Colonic mucosa (tissue), 4 donors: ENCODE measurements around the gene GRK5. TPM values are rescaled to one million over a fixed set of nuclear protein-coding genes. Genes with fewer than 3 reads are reported as not detected.

ENCODE experiments used
- DNase-seq: peaks from one replicate; pipeline ENCODE4 v3.0.0-alpha.2; 2020
- H3K27ac ChIP-seq: fragments of 200-600 bp; one replicate; pipeline ENCODE4 v1.8.0; 2021
- H3K27me3 ChIP-seq: fragments of 200-600 bp; one replicate; pipeline ENCODE4 v1.8.0; 2021
- H3K36me3 ChIP-seq: fragments of 200-600 bp; one replicate; pipeline ENCODE4 v1.8.0; 2021
- H3K4me1 ChIP-seq: fragments of 200-600 bp; one replicate; pipeline ENCODE4 v1.8.0; 2021; ENCODE audit warnings: mild to moderate bottlenecking
- H3K4me3 ChIP-seq: fragments of 200-600 bp; one replicate; pipeline ENCODE4 v1.8.0; 2021
- H3K9ac ChIP-seq, 2 donors: one replicate each; pipeline ENCODE4 v1.7.0; 2013; ENCODE audit warnings: control low read depth in 2 of 2, low read depth in 2 of 2, low read length in 2 of 2
- H3K9me3 ChIP-seq: fragments of 200-600 bp; one replicate; pipeline ENCODE4 v1.8.0; 2021
- intact Hi-C: fragments of 100-400 bp; cut with DNase I; formaldehyde crosslinking; loops from one replicate; pipeline ENCODE4 v1.14.1; 2022
- total RNA-seq, 2 donors: library from RNA; stranded (reverse); fragmentation: NEBNext Ultra II Directional in 1 of 2; extraction: Animal tissue kit (Norgen Biotek cat#: 25700) in 1 of 2; gene quantifications; one replicate each; pipeline ENCODE4 v1.2.1, GENCODE V29; 2021
- TF ChIP-seq, protein P1 (sequence below): fragments of 200-600 bp; IDR thresholded peaks from one replicate; pipeline ENCODE4 v1.8.0; 2022; ENCODE audit warnings: antibody characterized with exemption, mild to moderate bottlenecking
- donor health status: healthy.
- donor health status: DM: no; HTN: no; CAD: no.
- donor health status: DM: no; HTN: no; CAD: no.

GRK5 gene
- total RNA-seq, 2 donors from 2014 or later, result 4.6 to 12.7 TPM

DNA sequence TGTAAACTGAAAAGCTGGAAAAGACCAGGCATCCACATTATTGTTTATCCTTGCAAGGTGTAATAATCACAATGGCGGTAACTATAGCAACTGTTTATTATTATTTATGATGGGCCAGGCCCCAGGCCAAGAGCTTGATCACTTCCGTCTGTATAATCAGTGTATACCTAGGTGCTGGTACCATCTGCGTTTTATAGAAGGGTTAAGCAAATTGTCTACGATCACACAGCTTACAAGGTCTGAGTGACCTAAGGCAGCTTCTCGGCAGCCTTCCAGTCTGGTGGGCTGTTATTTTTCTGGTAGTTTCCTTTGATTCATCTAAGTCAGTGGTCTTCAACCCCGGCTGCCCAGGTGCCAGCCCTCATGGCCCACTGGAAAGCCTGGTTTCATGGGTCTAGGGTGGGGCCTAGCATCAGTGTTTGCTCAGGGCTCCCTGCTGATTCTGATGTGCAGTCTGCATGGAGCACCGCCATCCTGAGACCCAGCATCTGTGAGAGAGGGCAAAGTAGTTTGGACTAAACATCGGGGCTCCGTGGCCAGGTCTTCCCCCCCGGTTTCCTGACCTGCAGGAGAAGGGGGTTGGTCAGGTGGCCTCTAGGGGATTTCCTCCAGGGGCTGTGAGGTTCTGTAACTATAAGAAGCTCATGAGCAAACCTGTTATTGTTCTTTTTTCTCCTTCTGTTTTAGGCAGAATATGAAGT, 188.8 kb downstream of the GRK5 start:
- peaks cover 6% of the 10 kb centered on the region for H3K4me1 ChIP-seq
- intact Hi-C loops, result no loop called here
- TF ChIP-seq, protein P1, sequence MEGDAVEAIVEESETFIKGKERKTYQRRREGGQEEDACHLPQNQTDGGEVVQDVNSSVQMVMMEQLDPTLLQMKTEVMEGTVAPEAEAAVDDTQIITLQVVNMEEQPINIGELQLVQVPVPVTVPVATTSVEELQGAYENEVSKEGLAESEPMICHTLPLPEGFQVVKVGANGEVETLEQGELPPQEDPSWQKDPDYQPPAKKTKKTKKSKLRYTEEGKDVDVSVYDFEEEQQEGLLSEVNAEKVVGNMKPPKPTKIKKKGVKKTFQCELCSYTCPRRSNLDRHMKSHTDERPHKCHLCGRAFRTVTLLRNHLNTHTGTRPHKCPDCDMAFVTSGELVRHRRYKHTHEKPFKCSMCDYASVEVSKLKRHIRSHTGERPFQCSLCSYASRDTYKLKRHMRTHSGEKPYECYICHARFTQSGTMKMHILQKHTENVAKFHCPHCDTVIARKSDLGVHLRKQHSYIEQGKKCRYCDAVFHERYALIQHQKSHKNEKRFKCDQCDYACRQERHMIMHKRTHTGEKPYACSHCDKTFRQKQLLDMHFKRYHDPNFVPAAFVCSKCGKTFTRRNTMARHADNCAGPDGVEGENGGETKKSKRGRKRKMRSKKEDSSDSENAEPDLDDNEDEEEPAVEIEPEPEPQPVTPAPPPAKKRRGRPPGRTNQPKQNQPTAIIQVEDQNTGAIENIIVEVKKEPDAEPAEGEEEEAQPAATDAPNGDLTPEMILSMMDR, result no peak
- DNase-seq, result no peak
- H3K27ac ChIP-seq, result peak overlapping the region; percentile 53
- H3K36me3 ChIP-seq, result no peaks in the 10 kb centered on the region
- H3K27me3 ChIP-seq, result no peaks in the 10 kb centered on the region
- H3K9me3 ChIP-seq, result no peaks in the 10 kb centered on the region
- H3K9ac ChIP-seq, result peak overlapping the region in 1 of 2 donors; percentile 19
- no peak overlapping the region for H3K4me3 ChIP-seq

GRCh38 chr10:119396709-119397071, 189.3 kb downstream of the GRK5 start:
- intact Hi-C loops, result no loop called here
- no peak overlapping the region for H3K27ac ChIP-seq
- peaks cover 6% of the 10 kb centered on the region for H3K4me1 ChIP-seq
- peak overlapping the region in 1 of 2 donors; percentile 19 for H3K9ac ChIP-seq
- no peak for DNase-seq
- TF ChIP-seq, protein P1, result no peak
- no peaks in the 10 kb centered on the region for H3K36me3 ChIP-seq
- H3K27me3 ChIP-seq, result no peaks in the 10 kb centered on the region
- no peaks in the 10 kb centered on the region for H3K9me3 ChIP-seq
- H3K4me3 ChIP-seq, result no peak overlapping the region

- H3K4me1 ChIP-seq, result peaks cover 6% of the 10 kb centered on the region
- no peak overlapping the region for H3K27ac ChIP-seq
- DNase-seq, result no peak
- H3K9ac ChIP-seq, result no peak overlapping the region
- H3K4me3 ChIP-seq, result no peak overlapping the region
- TF ChIP-seq, protein P1, result no peak
- intact Hi-C loops, result no loop called here
- no peaks in the 10 kb centered on the region for H3K9me3 ChIP-seq
- no peaks in the 10 kb centered on the region for H3K36me3 ChIP-seq
- no peaks in the 10 kb centered on the region for H3K27me3 ChIP-seq
These were observed 190.0 kb downstream of the GRK5 start for GRCh38 chr10:119397416-119397815.

DNA sequence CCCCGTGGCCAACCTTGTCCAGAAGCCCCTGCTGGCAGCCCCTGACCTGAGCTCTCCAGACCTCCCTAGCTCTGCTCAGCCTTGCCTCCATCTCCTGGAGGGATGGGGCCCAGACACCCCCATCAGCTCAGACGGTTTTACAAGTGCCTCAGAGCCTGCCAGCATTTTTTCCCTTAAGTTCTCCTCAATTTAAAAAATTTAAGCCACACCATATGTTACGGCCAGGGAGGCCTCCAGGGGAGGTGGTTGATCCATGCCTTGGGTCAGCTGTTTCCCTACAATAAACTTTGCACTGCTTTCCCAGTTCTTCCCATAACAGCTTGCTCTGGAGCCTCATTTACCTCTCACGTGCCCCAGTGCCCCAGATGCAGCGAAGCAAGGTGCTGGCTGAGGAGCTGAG, 191.6 kb downstream of the GRK5 start:
- H3K4me3 ChIP-seq, result no peak overlapping the region
- no peak overlapping the region for H3K27ac ChIP-seq
- H3K4me1 ChIP-seq, result peaks cover 6% of the 10 kb centered on the region
- intact Hi-C loops, result no loop called here
- H3K9ac ChIP-seq, result no peak overlapping the region
- TF ChIP-seq, protein P1, result no peak
- H3K36me3 ChIP-seq, result no peaks in the 10 kb centered on the region
- H3K27me3 ChIP-seq, result no peaks in the 10 kb centered on the region
- DNase-seq, result no peak
- no peaks in the 10 kb centered on the region for H3K9me3 ChIP-seq

- no peak for DNase-seq
- Histone ChIP-seq H3K9ac (no peak overlapping the region), H3K27me3 (no peaks in the 10 kb centered on the region), H3K4me3 (no peak overlapping the region), H3K9me3 (no peaks in the 10 kb centered on the region), H3K4me1 (peaks cover 6% of the 10 kb centered on the region), H3K36me3 (no peaks in the 10 kb centered on the region), H3K27ac (no peak overlapping the region)
- TF ChIP-seq, protein P1, result no peak
- intact Hi-C loops, result no loop called here
These were observed 192.1 kb downstream of the GRK5 start for GRCh38 chr10:119399466-119399865.
